B cell (primary cell): ENCODE data around the gene SLC39A12. TPM values are rescaled to one million over a fixed set of nuclear protein-coding genes. Genes with fewer than 3 reads are reported as not detected.

Experiments
- ATAC-seq: fragments of 200-7000 bp; cut with Tn5 transposase; one replicate; pipeline ENCODE4 v1.10.0; 2021; ENCODE audit warnings: low read depth, mild to moderate bottlenecking, moderate number of reproducible peaks, moderate library complexity
- CTCF ChIA-PET: fragments of 350-600 bp; sonication (Branson Sonifier 250); formaldehyde crosslinking; loops from one replicate; lab custom pipeline; 2021; ENCODE audit warnings: antibody characterized with exemption, inconsistent platforms; lab: Charles Lee
- POLR2A ChIA-PET: fragments of 350-600 bp; sonication (Branson Sonifier 250); formaldehyde crosslinking; loops from one replicate; lab custom pipeline; 2021; ENCODE audit warnings: antibody characterized with exemption; lab: Charles Lee
- DNase-seq: peaks from one replicate; pipeline ENCODE4 v3.0.0; 2013
- H2AFZ ChIP-seq: 2 replicates; pipeline ENCODE4 v1.6.1; 2012; ENCODE audit warnings: mild to moderate bottlenecking, low read depth, low read length; ENCODE audit not compliant: insufficient read depth, poor library complexity, severe bottlenecking
- H3K27ac ChIP-seq, 2 donors: 1 replicate in 1 of 2; 2 replicates in 1 of 2; pipeline ENCODE4 v1.5.1; 2012 to 2013; ENCODE audit warnings: low read length in 2 of 2, mild to moderate bottlenecking in 2 of 2, moderate library complexity in 1 of 2
- H3K27me3 ChIP-seq, 4 experiments: fragments of 200-600 bp in 1 of 4; sonication (generic) in 1 of 4; replicated peaks in 1 of 4; 1 replicate in 2 of 4; 2 replicates in 2 of 4; pipeline versions ENCODE4 v1.6.1 to v1.7.0; 2013 to 2016; ENCODE audit warnings: low read length in 3 of 4, mild to moderate bottlenecking in 2 of 4, mixed read lengths in 1 of 4, moderate library complexity in 1 of 4; ENCODE audit not compliant: insufficient read depth in 4 of 4, control insufficient read depth in 3 of 4; ENCODE audit errors: control extremely low read depth in 1 of 4
- H3K36me3 ChIP-seq, 2 experiments: replicated peaks in 1 of 2; 1 replicate in 1 of 2; 2 replicates in 1 of 2; pipeline versions ENCODE4 v1.6.1 to v1.7.1; 2013; ENCODE audit warnings: low read length in 1 of 2; ENCODE audit not compliant: insufficient read depth in 2 of 2, control insufficient read depth in 1 of 2; ENCODE audit errors: control extremely low read depth in 1 of 2, extremely low read depth in 1 of 2
- H3K4me1 ChIP-seq, 2 donors: fragments of 200-600 bp in 1 of 2; sonication (generic) in 1 of 2; 1 replicate in 1 of 2; 2 replicates in 1 of 2; pipeline versions ENCODE4 v1.5.1 to v1.6.1; 2013 to 2017; ENCODE audit warnings: low read length in 2 of 2; ENCODE audit not compliant: control insufficient read depth in 2 of 2, insufficient read depth in 2 of 2
- H3K4me2 ChIP-seq: replicated peaks from 2 replicates; pipeline ENCODE3; 2012; ENCODE audit warnings: mild to moderate bottlenecking, low read depth, low read length; ENCODE audit not compliant: poor library complexity, severe bottlenecking
- H3K4me3 ChIP-seq, 5 experiments: fragments of 200-600 bp in 1 of 5; sonication (generic) in 1 of 5; 1 replicate in 3 of 5; 2 replicates in 2 of 5; pipeline versions ENCODE4 v1.5.1 to v1.7.0; 2011 to 2016; ENCODE audit warnings: low read length in 4 of 5, mild to moderate bottlenecking in 4 of 5, low read depth in 2 of 5, control low read depth in 1 of 5, moderate library complexity in 1 of 5; ENCODE audit not compliant: insufficient read depth in 1 of 5; ENCODE audit errors: control extremely low read depth in 1 of 5, extremely low read depth in 1 of 5
- H3K79me2 ChIP-seq: fragments of 200-600 bp; sonication (generic); one replicate; pipeline ENCODE4 v1.6.0; 2016; ENCODE audit warnings: low read length; ENCODE audit not compliant: control insufficient read depth, insufficient read depth
- H3K9ac ChIP-seq: fragments of 200-600 bp; sonication (generic); 2 replicates; pipeline ENCODE4 v1.6.1; 2017; ENCODE audit warnings: mild to moderate bottlenecking, low read length, moderate library complexity
- H3K9me3 ChIP-seq, 3 donors: one replicate each; pipeline versions ENCODE4 v1.6.1 to v1.7.1; 2013; ENCODE audit warnings: low read length in 2 of 3; ENCODE audit not compliant: control insufficient read depth in 2 of 3, insufficient read depth in 1 of 3; ENCODE audit errors: control extremely low read depth in 1 of 3
- H4K20me1 ChIP-seq: 2 replicates; pipeline ENCODE4 v1.6.0; 2012; ENCODE audit warnings: mild to moderate bottlenecking, low read length; ENCODE audit not compliant: insufficient read depth, control insufficient read depth, poor library complexity, severe bottlenecking
- H3K27ac Mint-ChIP-seq: one replicate; pipeline ENCODE4 v1.8.0; 2021; ENCODE audit warnings: mixed read lengths
- H3K27me3 Mint-ChIP-seq: one replicate; pipeline ENCODE4 v1.8.0; 2021; ENCODE audit warnings: mixed read lengths
- H3K4me1 Mint-ChIP-seq: one replicate; pipeline ENCODE4 v1.8.0; 2021; ENCODE audit warnings: mixed read lengths
- H3K4me3 Mint-ChIP-seq: one replicate; pipeline ENCODE4 v1.8.0; 2021; ENCODE audit warnings: mixed read lengths
- H3K9me3 Mint-ChIP-seq: one replicate; pipeline ENCODE4 v1.8.0; 2022; ENCODE audit warnings: mixed read lengths; ENCODE audit not compliant: insufficient read depth
- CTCF ChIP-seq: fragments of 200-600 bp; IDR thresholded peaks from one replicate; pipeline ENCODE4 v1.8.0; 2022; ENCODE audit warnings: antibody characterized with exemption, mild to moderate bottlenecking
- EZH2 ChIP-seq: IDR thresholded peaks from 2 replicates; pipeline ENCODE4 v1.6.1; 2012; ENCODE audit warnings: borderline replicate concordance, low read depth, mild to moderate bottlenecking, moderate library complexity, low read length; ENCODE audit not compliant: insufficient read depth, poor library complexity, severe bottlenecking
- WGBS: methylation state at CpG from one replicate; pipeline ENCODE4 v1.1.5; 2013; ENCODE audit warnings: missing lambda C conversion rate; ENCODE audit not compliant: insufficient coverage; 5-methylcytosine and 5-hydroxymethylcytosine counted together
- intact Hi-C: fragments of 100-400 bp; cut with micrococcal nuclease; formaldehyde crosslinking; loops from one replicate; pipeline ENCODE4 v1.10.0; 2022
- polyA plus RNA-seq: library from polyadenylated mRNA; depleted of rRNA; stranded (reverse); fragments of >200 nt; gene quantifications from 2 replicates; pipeline ENCODE4 v1.2.3, GENCODE V29; 2012
- total RNA-seq, 2 donors: library from RNA; stranded (reverse); fragments of 120-200 nt in 1 of 2; gene quantifications; 1 replicate in 1 of 2; 2 replicates in 1 of 2; pipeline versions ENCODE4 v1.2.3 to v1.2.4, GENCODE V29; 2013 to 2022

Gene SLC39A12
- total and polyA plus RNA-seq, 2 donors (not counting 1 experiment from before 2014, with no cell fraction given) = not detected

DNA sequence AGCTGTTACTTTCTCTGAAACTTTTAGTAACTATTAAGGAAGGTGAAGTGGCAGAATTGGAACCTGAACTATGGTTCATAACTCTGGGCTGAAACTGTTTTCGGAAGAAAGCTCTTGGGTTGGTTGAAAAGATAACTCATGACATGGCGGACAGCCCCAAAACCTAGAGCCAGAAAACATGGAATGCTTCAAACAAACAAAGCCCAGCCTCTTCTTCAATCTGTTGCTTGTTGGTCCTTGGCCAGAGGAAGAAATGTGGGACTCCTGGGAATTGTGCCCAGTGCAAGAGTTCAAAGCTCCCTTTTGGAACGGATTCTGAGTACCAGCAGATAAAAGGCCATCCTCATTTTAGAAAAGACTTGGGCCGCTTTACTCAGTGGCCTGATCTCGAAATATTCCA lies 135.6 kb downstream of the SLC39A12 start:
- ChIA-PET POLR2A (no interaction called here), CTCF (no interaction called here)
- Mint-ChIP-seq H3K27ac (no peak overlapping the region), H3K4me1 (no peaks in the 10 kb centered on the region), H3K4me3 (no peak overlapping the region), H3K9me3 (no peaks in the 10 kb centered on the region), H3K27me3 (peaks cover 10% of the 10 kb centered on the region)
- H3K79me2 ChIP-seq = no peaks in the 10 kb centered on the region
- H3K4me1 ChIP-seq = no peaks in the 10 kb centered on the region
- no peak overlapping the region for H3K27ac ChIP-seq
- ATAC-seq (no peak), DNase-seq (no peak)
- H2AFZ ChIP-seq = no peak overlapping the region
- H3K9ac ChIP-seq = no peak overlapping the region
- WGBS = 100% methylated on average over 3 of the region's 5 CpGs
- no peaks in the 10 kb centered on the region for H4K20me1 ChIP-seq
- H3K36me3 ChIP-seq = no peaks in the 10 kb centered on the region
- H3K4me2 ChIP-seq = no peak overlapping the region
- TF ChIP-seq EZH2 (no peak), CTCF (no peak)
- H3K27me3 ChIP-seq = no peaks in the 10 kb centered on the region
- no peak overlapping the region for H3K4me3 ChIP-seq
- no peaks in the 10 kb centered on the region for H3K9me3 ChIP-seq
- intact Hi-C loops = no loop called here

Other genes starting within 250 kb of the SLC39A12 start
- 0.27 and 0.34 TPM in 2 replicates for gene TMEM236, start 199.7 kb upstream of the SLC39A12 start, total RNA-seq
- gene TMEM236, start 199.7 kb upstream of the SLC39A12 start, polyA plus RNA-seq = 0.03 and 0.09 TPM in 2 replicates
- 0.12 and 0.44 TPM in 2 replicates for gene MRC1, start 142.6 kb upstream of the SLC39A12 start, total RNA-seq
- not detected in 2 replicates for gene MRC1, start 142.6 kb upstream of the SLC39A12 start, polyA plus RNA-seq
- not detected in 2 replicates for gene CACNB2, start 188.5 kb downstream of the SLC39A12 start, total RNA-seq
- gene CACNB2, start 188.5 kb downstream of the SLC39A12 start, polyA plus RNA-seq = not detected in 2 replicates